HG03439 (cell line): ENCODE measurements around the gene CCDC167.
A peak's percentile ranks its signal among the peaks of the same experiment; 100 is the strongest.

ENCODE experiments used
- ATAC-seq: cut with Tn5 transposase; IDR thresholded peaks from one replicate; pipeline ENCODE4 v1.9.1; 2021; ENCODE audit warnings: mild to moderate bottlenecking, moderate library complexity; ENCODE audit not compliant: unreplicated experiment

Gene CCDC167

GRCh38 chr6:37499433-37500293 is at the start of gene CCDC167:
CCDC167 (minus strand) TSS chr6:37499893; CDS start chr6:37499863, 30 bp downstream.
- ATAC-seq: peak; percentile 87

GRCh38 chr6:37549154-37549553 is 49.5 kb upstream of the CCDC167 start:
- no peak for ATAC-seq

- ATAC-seq: no peak
These were observed 48.5 kb upstream of the CCDC167 start for GRCh38 chr6:37548067-37548674.

GRCh38 chr6:37547564-37548061 is 47.9 kb upstream of the CCDC167 start:
- ATAC-seq: no peak

- no peak for ATAC-seq
These were observed 46.6 kb upstream of the CCDC167 start for GRCh38 chr6:37546141-37546871.

GRCh38 chr6:37544530-37544929 is 44.8 kb upstream of the CCDC167 start:
- no peak for ATAC-seq

- ATAC-seq: no peak
These were observed 43.7 kb upstream of the CCDC167 start for GRCh38 chr6:37543361-37543760.

- ATAC-seq: no peak
These were observed 41.7 kb upstream of the CCDC167 start for GRCh38 chr6:37541346-37541745.

GRCh38 chr6:37540390-37540789 is 40.7 kb upstream of the CCDC167 start:
- ATAC-seq: no peak

GRCh38 chr6:37540029-37540352 is 40.3 kb upstream of the CCDC167 start:
- ATAC-seq: no peak

GRCh38 chr6:37539171-37540028 is 39.7 kb upstream of the CCDC167 start:
- ATAC-seq: no peak

- ATAC-seq: no peak
These were observed 38.4 kb upstream of the CCDC167 start for GRCh38 chr6:37538107-37538506.

GRCh38 chr6:37537548-37537947 is 37.9 kb upstream of the CCDC167 start:
- no peak for ATAC-seq

- ATAC-seq: no peak
These were observed 36.9 kb upstream of the CCDC167 start for GRCh38 chr6:37536491-37537190.

- no peak for ATAC-seq
These were observed 36.2 kb upstream of the CCDC167 start for GRCh38 chr6:37535759-37536490.

- no peak for ATAC-seq
These were observed 35.7 kb upstream of the CCDC167 start for GRCh38 chr6:37535428-37535758.

GRCh38 chr6:37534893-37535292 is 35.2 kb upstream of the CCDC167 start:
- ATAC-seq: no peak

GRCh38 chr6:37532122-37532521 is 32.4 kb upstream of the CCDC167 start:
- ATAC-seq: no peak

GRCh38 chr6:37531437-37532036 is 31.8 kb upstream of the CCDC167 start:
- ATAC-seq: no peak
